Lower leg skin (tissue), 3 donors: Measurements from ENCODE around the gene STX16.

Source experiments
- CTCF ChIP-seq, 3 donors: fragments of 450-650 bp; IDR thresholded peaks; one replicate each; pipeline ENCODE4 v1.5.1; 2016; ENCODE audit warnings: antibody characterized with exemption in 3 of 3, mild to moderate bottlenecking in 3 of 3, moderate library complexity in 2 of 3
- POLR2A ChIP-seq, 2 donors: fragments of 450-650 bp; IDR thresholded peaks; one replicate each; pipeline ENCODE4 v1.6.1; 2016 to 2017; ENCODE audit warnings: antibody characterized with exemption in 2 of 2, mild to moderate bottlenecking in 1 of 2, moderate library complexity in 1 of 2

- TF ChIP-seq CTCF (IDR thresholded peaks at IDR 0.05): no peak
- no peak for TF ChIP-seq POLR2A (IDR thresholded peaks at IDR 0.05)
Measured at GRCh38 chr20:58628491-58629214, 22.4 kb upstream of the STX16 start.
